Right lobe of liver (tissue), 6 donors: ENCODE results near the gene SYNGR3. TPM values are rescaled to one million over a fixed set of nuclear protein-coding genes. Genes with fewer than 3 reads are reported as not detected.

Experiments used
- ATAC-seq, 4 donors: fragments of 200-7000 bp; cut with Tn5 transposase; one replicate each; pipeline ENCODE4 v1.9.1; 2020; ENCODE audit warnings: mild to moderate bottlenecking in 4 of 4, moderate library complexity in 4 of 4
- DNase-seq, 3 donors: peaks; one replicate each; pipeline ENCODE4 v3.0.0-alpha.2; 2020
- H3K27ac ChIP-seq, 3 donors: fragments of 200-600 bp; one replicate each; pipeline ENCODE4 v1.8.0; 2022
- H3K27me3 ChIP-seq, 2 donors: fragments of 200-600 bp; one replicate each; pipeline ENCODE4 v1.8.0; 2022
- H3K36me3 ChIP-seq, 4 donors: fragments of 200-600 bp; sonication (generic) in 1 of 4; one replicate each; pipeline versions ENCODE4 v1.5.1 to v1.8.0; 2017 to 2022; ENCODE audit warnings: control low read depth in 1 of 4
- H3K4me1 ChIP-seq, 4 donors: fragments of 200-600 bp; sonication (generic) in 1 of 4; one replicate each; pipeline versions ENCODE4 v1.5.1 to v1.8.0; 2017 to 2022; ENCODE audit warnings: control low read depth in 1 of 4
- H3K4me3 ChIP-seq, 3 donors: fragments of 200-600 bp; one replicate each; pipeline ENCODE4 v1.8.0; 2022
- H3K9me3 ChIP-seq, 4 donors: fragments of 200-600 bp; sonication (generic) in 1 of 4; one replicate each; pipeline versions ENCODE4 v1.5.1 to v1.8.0; 2017 to 2022; ENCODE audit warnings: control low read depth in 1 of 4
- POLR2A ChIP-seq: fragments of 450-650 bp; IDR thresholded peaks from one replicate; pipeline ENCODE4 v1.6.1; 2017; ENCODE audit warnings: antibody characterized with exemption, mild to moderate bottlenecking
- WGBS: methylation state at CpG from one replicate; pipeline ENCODE4 v1.1.6; 2018; ENCODE audit warnings: low coverage, low lambda C conversion rate; ENCODE audit not compliant: insufficient coverage; ENCODE audit errors: missing lambda C conversion rate; 5-methylcytosine and 5-hydroxymethylcytosine counted together
- intact Hi-C, 2 donors: fragments of 100-400 bp; cut with DNase I; formaldehyde crosslinking; loops; one replicate each; pipeline versions ENCODE4 v1.11.2 to v1.14.1; 2022
- total RNA-seq, 6 experiments: library from RNA; depleted of rRNA in 2 of 6; stranded (reverse); fragments of >200 nt in 2 of 6; fragmentation: NEBNext Ultra II Directional in 3 of 6; extraction: Animal tissue kit (Norgen Biotek cat#: 25700) in 3 of 6; gene quantifications; one replicate each; pipeline versions ENCODE4 v1.1.0 to v1.2.4, GENCODE V29; 2016 to 2023
- TF ChIP-seq, protein P1 (sequence below), 4 donors: fragments of 200-600 bp in 3 of 4; fragments of 450-650 bp in 1 of 4; IDR thresholded peaks; one replicate each; pipeline versions ENCODE4 v1.5.1 to v1.8.0; 2016 to 2022; ENCODE audit warnings: antibody characterized with exemption in 4 of 4, mild to moderate bottlenecking in 2 of 4
- donor health status: DM: no; HTN: yes; CAD: no.
- donor health status: DM: no; HTN: no; CAD: no.
- donor health status: DM: no; HTN: no; CAD: no.
- donor health status: DM: no; HTN: yes; CAD: no.
- donor health status: DM: no; HTN: yes; CAD: no.

SYNGR3 gene
- total RNA-seq, 6 experiments from 2014 or later: 0.22 TPM; not detected in 5

- TF ChIP-seq, protein P1, sequence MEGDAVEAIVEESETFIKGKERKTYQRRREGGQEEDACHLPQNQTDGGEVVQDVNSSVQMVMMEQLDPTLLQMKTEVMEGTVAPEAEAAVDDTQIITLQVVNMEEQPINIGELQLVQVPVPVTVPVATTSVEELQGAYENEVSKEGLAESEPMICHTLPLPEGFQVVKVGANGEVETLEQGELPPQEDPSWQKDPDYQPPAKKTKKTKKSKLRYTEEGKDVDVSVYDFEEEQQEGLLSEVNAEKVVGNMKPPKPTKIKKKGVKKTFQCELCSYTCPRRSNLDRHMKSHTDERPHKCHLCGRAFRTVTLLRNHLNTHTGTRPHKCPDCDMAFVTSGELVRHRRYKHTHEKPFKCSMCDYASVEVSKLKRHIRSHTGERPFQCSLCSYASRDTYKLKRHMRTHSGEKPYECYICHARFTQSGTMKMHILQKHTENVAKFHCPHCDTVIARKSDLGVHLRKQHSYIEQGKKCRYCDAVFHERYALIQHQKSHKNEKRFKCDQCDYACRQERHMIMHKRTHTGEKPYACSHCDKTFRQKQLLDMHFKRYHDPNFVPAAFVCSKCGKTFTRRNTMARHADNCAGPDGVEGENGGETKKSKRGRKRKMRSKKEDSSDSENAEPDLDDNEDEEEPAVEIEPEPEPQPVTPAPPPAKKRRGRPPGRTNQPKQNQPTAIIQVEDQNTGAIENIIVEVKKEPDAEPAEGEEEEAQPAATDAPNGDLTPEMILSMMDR (IDR thresholded peaks at IDR 0.05): no peak
- TF ChIP-seq POLR2A: no peak
- peaks cover 0 to 8% (median 0%) of the 10 kb centered on the region in 4 donors for H3K4me1 ChIP-seq
- H3K36me3 ChIP-seq: peaks cover 8 to 50% (median 21%) of the 10 kb centered on the region in 4 donors
- H3K4me3 ChIP-seq: no peak overlapping the region
- DNase-seq: no peak
- intact Hi-C loops: no loop called here
- ATAC-seq: no peak
- no peaks in the 10 kb centered on the region for H3K9me3 ChIP-seq
- H3K27me3 ChIP-seq: no peaks in the 10 kb centered on the region
- WGBS: 78% methylated on average over 6 of the region's 26 CpGs
- no peak overlapping the region for H3K27ac ChIP-seq
These were observed 8.0 kb downstream of the SYNGR3 start for GRCh38 chr16:1997494-1998359.

DNA sequence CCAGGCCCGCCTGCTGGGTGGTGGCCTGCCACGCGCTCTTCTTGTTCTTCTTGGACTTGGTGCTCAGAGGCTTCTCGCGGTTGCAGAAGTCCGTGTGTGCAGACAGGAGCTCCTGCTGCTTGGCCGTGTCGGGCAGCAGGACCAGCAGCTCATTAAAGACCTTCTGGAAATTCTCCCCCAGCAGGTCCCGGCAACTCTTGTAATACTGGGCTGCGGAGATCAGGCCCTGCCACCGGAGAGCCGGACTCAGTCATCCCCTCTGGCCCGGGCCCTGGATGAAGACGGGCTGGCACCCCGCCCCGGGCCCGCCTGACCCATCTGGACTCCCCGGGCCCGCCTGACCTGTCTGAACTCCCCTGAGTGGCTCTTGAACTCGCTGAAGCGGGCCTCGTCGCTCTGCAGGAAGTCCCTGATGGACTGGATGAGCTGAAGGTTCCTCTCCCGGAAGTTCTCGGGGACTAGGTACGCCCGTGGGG is 8.6 kb downstream of the SYNGR3 start:
- H3K9me3 ChIP-seq: no peaks in the 10 kb centered on the region
- peaks cover 0 to 8% (median 0%) of the 10 kb centered on the region in 4 donors for H3K4me1 ChIP-seq
- H3K27me3 ChIP-seq: no peaks in the 10 kb centered on the region
- ATAC-seq (no peak), DNase-seq (no peak)
- no peak overlapping the region for H3K27ac ChIP-seq
- intact Hi-C loops: no loop called here
- H3K36me3 ChIP-seq: peaks cover 8 to 56% (median 24%) of the 10 kb centered on the region in 4 donors
- no peak overlapping the region for H3K4me3 ChIP-seq
- WGBS: no CpG with 5 or more reads among the region's 27 CpGs
- no peak for TF ChIP-seq POLR2A
- TF ChIP-seq, protein P1 (IDR thresholded peaks at IDR 0.05): no peak

GRCh38 chr16:1998852-1999801 is 9.4 kb downstream of the SYNGR3 start:
- Histone ChIP-seq H3K27ac (no peak overlapping the region), H3K9me3 (no peaks in the 10 kb centered on the region), H3K4me3 (no peak overlapping the region), H3K27me3 (no peaks in the 10 kb centered on the region), H3K4me1 (peaks cover 0 to 8% (median 1%) of the 10 kb centered on the region in 4 donors), H3K36me3 (peaks cover 8 to 58% (median 24%) of the 10 kb centered on the region in 4 donors)
- ATAC-seq (no peak), DNase-seq (peak in 1 of 3 donors; percentile 49)
- 80% methylated on average over 1 of the region's 39 CpGs for WGBS
- no peak for TF ChIP-seq POLR2A
- TF ChIP-seq, protein P1 (IDR thresholded peaks at IDR 0.05): no peak
- intact Hi-C loops: no loop called here

DNA sequence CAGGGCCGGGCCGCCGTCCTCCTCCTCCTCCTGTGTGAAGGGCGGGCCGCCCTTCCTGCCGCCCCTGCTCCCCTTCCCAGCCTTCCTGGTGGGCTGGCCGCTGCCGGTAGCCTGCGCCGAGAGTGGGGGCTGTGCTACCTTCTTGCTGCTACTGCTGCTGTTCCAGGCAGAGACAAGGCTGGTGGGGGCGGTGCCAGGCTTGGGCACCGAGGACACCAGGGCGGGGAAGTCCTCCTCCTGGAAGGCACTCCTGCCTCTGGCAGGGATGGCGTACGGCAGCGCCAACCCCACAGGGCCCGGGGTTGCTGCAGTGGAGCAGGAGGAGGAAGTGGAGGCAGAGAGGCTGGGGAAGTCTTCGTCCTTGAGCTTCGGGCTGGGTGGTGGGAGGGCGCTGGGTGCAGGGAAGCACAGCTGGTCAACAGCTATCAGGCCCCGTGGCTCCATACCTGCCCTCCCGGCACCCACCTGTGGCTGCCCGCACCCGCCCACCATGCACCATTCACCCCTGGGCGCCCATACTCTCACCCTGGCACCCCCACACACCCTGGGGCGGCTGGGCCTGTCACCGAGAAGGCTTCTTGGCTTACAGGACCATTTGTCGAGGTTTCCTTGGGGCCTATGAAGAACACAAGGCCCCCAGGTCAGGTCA is 10.2 kb downstream of the SYNGR3 start:
- no peak overlapping the region for H3K4me3 ChIP-seq
- intact Hi-C loops: no loop called here
- ATAC-seq (no peak), DNase-seq (peak in 1 of 3 donors; percentile 49)
- H3K27ac ChIP-seq: no peak overlapping the region
- 97% methylated on average over 6 of the region's 28 CpGs for WGBS
- TF ChIP-seq, protein P1 (IDR thresholded peaks at IDR 0.05): no peak
- TF ChIP-seq POLR2A: no peak
- H3K4me1 ChIP-seq: peaks cover 0 to 12% (median 5%) of the 10 kb centered on the region in 4 donors
- H3K27me3 ChIP-seq: no peaks in the 10 kb centered on the region
- no peaks in the 10 kb centered on the region for H3K9me3 ChIP-seq
- peaks cover 8 to 58% (median 24%) of the 10 kb centered on the region in 4 donors for H3K36me3 ChIP-seq
